OCI-LY1 (cell line): Measurements from ENCODE around the gene ZBTB20.

Experiments
- CTCF ChIP-seq: fragments of 200-600 bp; sonication (generic), shearing (Covaris generic); IDR thresholded peaks from 2 replicates; pipeline ENCODE4 v1.5.1; 2017; ENCODE audit warnings: mild to moderate bottlenecking, antibody characterized with exemption, low read length, moderate library complexity, mixed read lengths
- EZH2 ChIP-seq: fragments of 200-600 bp; sonication (generic), shearing (Covaris generic); IDR thresholded peaks from 2 replicates; pipeline ENCODE4 v1.8.0; 2017; ENCODE audit warnings: borderline replicate concordance, mixed run types, mild to moderate bottlenecking, antibody characterized with exemption, low read length, moderate library complexity, mixed read lengths

GRCh38 chr3:115141033-115141757 is 5.9 kb downstream of the ZBTB20 start:
- TF ChIP-seq CTCF (no peak), EZH2 (no peak)
